OCI-LY7 (cell line): ENCODE data around the gene RAPGEF3. TPM values are rescaled to one million over a fixed set of nuclear protein-coding genes. Genes with fewer than 3 reads are reported as not detected.

Experiments
- BruUV-seq: library from RNA; stranded (reverse); fragments of 400-500 nt; replicated peaks from 2 replicates; lab custom pipeline; 2021; lab: Mats Ljungman, UMichigan
- CTCF ChIA-PET: fragments of 300-600 bp; sonication (Branson Sonifier 250); formaldehyde crosslinking; loops from one replicate; lab custom pipeline; 2022; ENCODE audit warnings: antibody characterized with exemption; ENCODE audit not compliant: unreplicated experiment; lab: Charles Lee
- POLR2A ChIA-PET: fragments of 300-600 bp; sonication (Branson Sonifier 250); formaldehyde crosslinking; loops from one replicate; lab custom pipeline; 2022; ENCODE audit warnings: antibody characterized with exemption; lab: Charles Lee
- DNase-seq: peaks from one replicate; pipeline ENCODE4 v3.0.0-alpha.2; 2015; ENCODE audit warnings: low spot score
- H2AFZ ChIP-seq: fragments of 200-600 bp; sonication (generic), shearing (Covaris generic); 2 replicates; pipeline ENCODE4 v1.6.1; 2014; ENCODE audit warnings: mild to moderate bottlenecking, antibody characterized with exemption, low read length, moderate library complexity
- H3K27ac ChIP-seq: fragments of 200-600 bp; sonication (generic); 2 replicates; pipeline ENCODE4 v1.5.1; 2014; ENCODE audit warnings: mixed run types, low read depth, mild to moderate bottlenecking, moderate library complexity, low read length, inconsistent platforms; ENCODE audit not compliant: poor library complexity, severe bottlenecking
- H3K36me3 ChIP-seq: fragments of 200-600 bp; sonication (generic); 2 replicates; pipeline ENCODE4 v1.6.1; 2014; ENCODE audit warnings: mild to moderate bottlenecking, antibody characterized with exemption, low read length, moderate library complexity, mixed read lengths; ENCODE audit not compliant: insufficient read depth
- H3K4me1 ChIP-seq: fragments of 200-600 bp; sonication (generic); 2 replicates; pipeline ENCODE4 v1.5.1; 2014; ENCODE audit warnings: mild to moderate bottlenecking, low read length; ENCODE audit not compliant: insufficient read depth, poor library complexity, severe bottlenecking
- H3K4me2 ChIP-seq: fragments of 200-600 bp; sonication (generic); 2 replicates; pipeline ENCODE4 v1.6.1; 2014; ENCODE audit warnings: mild to moderate bottlenecking, low read length
- H3K4me3 ChIP-seq: fragments of 200-600 bp; sonication (generic); 2 replicates; pipeline ENCODE4 v1.5.1; 2014; ENCODE audit warnings: mild to moderate bottlenecking, low read depth, low read length; ENCODE audit not compliant: poor library complexity, severe bottlenecking
- H3K79me2 ChIP-seq: fragments of 200-600 bp; sonication (generic); 2 replicates; pipeline ENCODE4 v1.6.1; 2016; ENCODE audit warnings: low read depth, mild to moderate bottlenecking, low read length, moderate library complexity, mixed read lengths; ENCODE audit not compliant: insufficient read depth
- H3K9me2 ChIP-seq: fragments of 200-600 bp; sonication (generic); 2 replicates; pipeline ENCODE4 v1.6.1; 2016; ENCODE audit warnings: mild to moderate bottlenecking, low read length, mixed read lengths; ENCODE audit not compliant: insufficient read depth
- H3K9me3 ChIP-seq: fragments of 200-600 bp; sonication (generic); 2 replicates; pipeline ENCODE4 v1.6.1; 2014; ENCODE audit warnings: mild to moderate bottlenecking, mixed run types, low read length, mixed read lengths
- H4K20me1 ChIP-seq: fragments of 200-600 bp; sonication (generic); 2 replicates; pipeline ENCODE4 v1.6.1; 2014; ENCODE audit warnings: mild to moderate bottlenecking, antibody characterized with exemption, low read length, moderate library complexity, mixed read lengths; ENCODE audit not compliant: insufficient read depth
- CTCF ChIP-seq: fragments of 200-600 bp; sonication (generic); conservative IDR thresholded peaks from 2 replicates; pipeline ENCODE4 v1.5.1; 2014; ENCODE audit warnings: mild to moderate bottlenecking, antibody characterized with exemption, low read length, moderate library complexity, mixed read lengths
- EZH2phosphoT487 ChIP-seq: fragments of 200-600 bp; sonication (generic); IDR thresholded peaks from 2 replicates; pipeline ENCODE4 v1.6.1; 2018; ENCODE audit warnings: low read depth, borderline replicate concordance, mild to moderate bottlenecking, mixed run types, antibody characterized with exemption, low read length, moderate library complexity, mixed read lengths
- intact Hi-C: fragments of 100-400 bp; cut with micrococcal nuclease; formaldehyde crosslinking; loops from one replicate; pipeline ENCODE4 v1.10.0; 2022; ENCODE audit not compliant: unreplicated experiment
- total RNA-seq, 2 experiments: library from RNA; depleted of rRNA in 1 of 2; stranded (reverse); fragments of >200 nt in 1 of 2; shearing (Covaris generic) in 1 of 2; gene quantifications; 2 replicates each; pipeline ENCODE4 v1.2.3, GENCODE V29; 2014 to 2022

The RAPGEF3 gene
- total RNA-seq, 2 experiments from 2014 or later: 0.69 to 4.7 TPM

- Histone ChIP-seq H3K27ac (no peak overlapping the region), H3K4me1 (peaks cover 30% of the 10 kb centered on the region), H3K9me2 (no peaks in the 10 kb centered on the region), H3K4me3 (no peak overlapping the region), H4K20me1 (no peaks in the 10 kb centered on the region), H2AFZ (no peak overlapping the region), H3K79me2 (no peaks in the 10 kb centered on the region), H3K9me3 (no peaks in the 10 kb centered on the region), H3K4me2 (no peak overlapping the region), H3K36me3 (no peaks in the 10 kb centered on the region)
- no peak for DNase-seq
- TF ChIP-seq CTCF: no peak
- TF ChIP-seq EZH2phosphoT487: no peak
- ChIA-PET CTCF (no interaction called here), POLR2A (no interaction called here)
- intact Hi-C loops: no loop called here
- BruUV-seq: no TSS peak
Measured at GRCh38 chr12:47737936-47738594, 20.6 kb downstream of the RAPGEF3 start.

DNA sequence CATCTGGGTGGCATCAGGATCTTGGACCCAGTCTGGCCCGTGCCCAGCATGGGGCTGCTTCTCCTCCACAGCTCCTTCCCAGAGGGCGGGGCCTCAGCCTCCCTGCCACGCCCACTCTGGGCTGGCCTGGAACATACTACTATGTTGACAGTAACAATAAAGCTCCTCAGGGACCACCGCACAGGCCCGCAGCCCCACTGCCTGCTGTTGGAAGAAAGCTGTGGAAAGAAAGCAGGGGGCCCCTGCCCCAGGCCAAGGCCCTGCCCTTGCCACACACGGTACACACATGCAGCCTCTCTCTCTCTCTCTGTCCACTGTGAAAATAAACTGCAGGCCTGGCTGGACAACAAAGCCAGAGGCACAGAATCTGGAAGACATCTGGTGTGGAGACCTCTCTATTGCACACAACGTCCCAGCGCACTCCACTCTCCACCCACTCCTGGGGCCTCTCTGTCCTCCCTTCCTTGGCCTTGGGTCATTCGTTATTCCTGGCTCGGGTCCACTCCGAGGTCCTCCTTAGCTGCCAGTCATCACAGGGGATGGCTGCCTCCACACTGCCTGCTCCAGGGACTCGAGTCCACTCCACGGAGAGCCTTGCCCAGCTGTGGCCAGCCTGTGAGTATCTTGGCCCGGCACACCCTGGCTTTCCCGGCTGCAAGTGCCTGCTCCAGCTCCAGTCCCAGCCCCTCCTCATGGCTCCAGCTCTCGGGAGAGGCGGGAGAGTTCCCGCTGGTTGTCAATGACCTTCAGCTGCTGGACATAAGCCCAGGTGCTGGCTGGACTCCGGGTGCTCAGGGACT, 21.6 kb downstream of the RAPGEF3 start:
- H2AFZ ChIP-seq: no peak overlapping the region
- BruUV-seq: no TSS peak
- no peaks in the 10 kb centered on the region for H3K79me2 ChIP-seq
- H4K20me1 ChIP-seq: no peaks in the 10 kb centered on the region
- no peaks in the 10 kb centered on the region for H3K9me2 ChIP-seq
- intact Hi-C loops: no loop called here
- no peak overlapping the region for H3K27ac ChIP-seq
- POLR2A ChIA-PET: interaction anchor here (0.7 to 1.8 kb wide), 3 partner anchors 12 to 95 kb away, joined by 3 to 5 read pairs (median 3); partner anchors contain the start of gene ENDOU
- TF ChIP-seq EZH2phosphoT487 (no peak), CTCF (no peak)
- no peak overlapping the region for H3K4me3 ChIP-seq
- no peak for DNase-seq
- H3K4me2 ChIP-seq: no peak overlapping the region
- CTCF ChIA-PET: no interaction called here
- H3K36me3 ChIP-seq: no peaks in the 10 kb centered on the region
- peaks cover 30% of the 10 kb centered on the region for H3K4me1 ChIP-seq
- H3K9me3 ChIP-seq: no peaks in the 10 kb centered on the region
